ENCODE data around the gene KLHL26. TPM values are rescaled to one million over a fixed set of nuclear protein-coding genes. Genes with fewer than 3 reads are reported as not detected.
"Not testable (repeated sequence)": the region's sequence is repeated elsewhere in the genome, so short reads cannot be mapped to it uniquely, and the experiment has no call there.

KLHL26 gene
- total RNA-seq, 4 donors from 2014 or later = 9.9 to 16.0 (median 10.9) TPM

DNA sequence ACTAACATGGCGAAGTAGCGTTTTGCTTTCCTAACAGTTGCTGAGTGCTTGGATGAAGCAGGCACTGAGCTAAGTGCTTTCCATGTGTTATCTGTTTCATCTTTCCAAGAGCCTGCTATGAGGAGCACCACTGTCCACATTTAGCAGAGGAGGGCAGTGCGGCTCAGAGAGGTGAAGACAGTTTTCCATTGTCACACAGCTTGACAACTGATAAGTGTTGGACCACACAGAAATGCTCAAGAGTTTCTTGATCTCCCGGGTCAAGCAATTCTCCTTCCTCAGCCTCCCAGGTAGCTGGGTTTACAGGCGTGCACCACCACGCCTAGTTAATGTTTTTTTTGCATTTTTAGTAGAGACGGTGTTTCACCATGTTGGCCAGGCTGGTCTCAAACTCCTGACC, 39.9 kb downstream of the KLHL26 start:
- peaks cover 0 to 12% (median 0%) of the 10 kb centered on the region in 4 donors for H3K4me1 ChIP-seq
- H3K27ac ChIP-seq = no peak overlapping the region
- no peaks in the 10 kb centered on the region for H3K36me3 ChIP-seq

DNA sequence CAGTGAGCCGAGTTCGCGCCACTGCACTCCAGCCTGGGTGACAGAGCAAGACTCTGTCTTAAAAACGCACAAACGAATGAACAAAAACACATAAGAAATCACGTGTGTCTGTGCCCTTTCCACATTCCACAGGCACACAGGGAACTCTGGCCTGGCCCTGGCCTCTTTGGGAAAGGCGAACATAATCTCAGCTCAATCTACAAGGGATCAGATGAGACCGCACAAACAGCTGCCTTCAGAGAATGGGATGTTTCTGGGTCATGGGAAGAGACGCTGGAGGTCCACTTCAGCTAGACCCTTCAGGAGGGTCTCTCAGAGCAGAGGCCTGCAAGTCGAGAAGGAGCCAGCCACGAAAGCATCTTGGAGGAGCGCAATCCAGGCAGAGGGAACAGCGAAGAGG, 40.3 kb downstream of the KLHL26 start:
- DNase-seq = no peak
- Histone ChIP-seq H3K27me3 (no peaks in the 10 kb centered on the region), H3K4me1 (peaks cover 0 to 12% (median 0%) of the 10 kb centered on the region in 4 donors), H3K27ac (no peak overlapping the region), H3K4me3 (no peak overlapping the region), H3K36me3 (no peaks in the 10 kb centered on the region), H3K9me3 (no peaks in the 10 kb centered on the region)
- TF ChIP-seq POLR2A (IDR thresholded peaks at IDR 0.05) = no peak
- TF ChIP-seq, protein P1, sequence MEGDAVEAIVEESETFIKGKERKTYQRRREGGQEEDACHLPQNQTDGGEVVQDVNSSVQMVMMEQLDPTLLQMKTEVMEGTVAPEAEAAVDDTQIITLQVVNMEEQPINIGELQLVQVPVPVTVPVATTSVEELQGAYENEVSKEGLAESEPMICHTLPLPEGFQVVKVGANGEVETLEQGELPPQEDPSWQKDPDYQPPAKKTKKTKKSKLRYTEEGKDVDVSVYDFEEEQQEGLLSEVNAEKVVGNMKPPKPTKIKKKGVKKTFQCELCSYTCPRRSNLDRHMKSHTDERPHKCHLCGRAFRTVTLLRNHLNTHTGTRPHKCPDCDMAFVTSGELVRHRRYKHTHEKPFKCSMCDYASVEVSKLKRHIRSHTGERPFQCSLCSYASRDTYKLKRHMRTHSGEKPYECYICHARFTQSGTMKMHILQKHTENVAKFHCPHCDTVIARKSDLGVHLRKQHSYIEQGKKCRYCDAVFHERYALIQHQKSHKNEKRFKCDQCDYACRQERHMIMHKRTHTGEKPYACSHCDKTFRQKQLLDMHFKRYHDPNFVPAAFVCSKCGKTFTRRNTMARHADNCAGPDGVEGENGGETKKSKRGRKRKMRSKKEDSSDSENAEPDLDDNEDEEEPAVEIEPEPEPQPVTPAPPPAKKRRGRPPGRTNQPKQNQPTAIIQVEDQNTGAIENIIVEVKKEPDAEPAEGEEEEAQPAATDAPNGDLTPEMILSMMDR (IDR thresholded peaks at IDR 0.05) = no peak

More for the DNA sequence above, 39.9 kb downstream of the KLHL26 start:
- H3K4me3 ChIP-seq = no peak overlapping the region
- H3K9me3 ChIP-seq = no peaks in the 10 kb centered on the region
- DNase-seq = no peak
- TF ChIP-seq, protein P1 (IDR thresholded peaks at IDR 0.05) = no peak
- no peak for TF ChIP-seq POLR2A (IDR thresholded peaks at IDR 0.05)
- H3K27me3 ChIP-seq = no peaks in the 10 kb centered on the region

DNA sequence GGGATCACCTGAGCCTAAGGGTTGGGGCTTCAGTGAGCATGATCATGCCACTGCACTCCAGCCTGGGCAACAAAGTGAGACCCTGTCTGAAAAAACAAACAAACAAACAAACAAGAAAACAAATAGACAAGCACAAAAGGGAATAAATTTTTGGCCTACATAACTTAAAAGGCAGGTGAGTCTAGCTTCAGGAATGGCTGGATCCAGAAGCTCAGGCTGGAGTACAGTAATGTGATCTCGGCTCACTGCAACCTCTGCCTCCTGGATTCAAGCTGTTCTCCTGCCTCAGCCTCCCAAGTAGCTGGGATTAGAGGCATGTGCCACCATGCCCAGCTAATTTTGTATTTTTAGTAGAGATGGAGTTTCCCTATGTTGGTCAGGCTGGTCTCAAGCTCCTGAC, 43.3 kb downstream of the KLHL26 start:
- not testable (repeated sequence) for H3K27ac ChIP-seq, DNase-seq, H3K27me3 ChIP-seq, H3K36me3 ChIP-seq, H3K9me3 ChIP-seq, H3K4me3 ChIP-seq
- peaks cover 0 to 26% (median 10%) of the 10 kb centered on the region in 4 donors for H3K4me1 ChIP-seq

DNA sequence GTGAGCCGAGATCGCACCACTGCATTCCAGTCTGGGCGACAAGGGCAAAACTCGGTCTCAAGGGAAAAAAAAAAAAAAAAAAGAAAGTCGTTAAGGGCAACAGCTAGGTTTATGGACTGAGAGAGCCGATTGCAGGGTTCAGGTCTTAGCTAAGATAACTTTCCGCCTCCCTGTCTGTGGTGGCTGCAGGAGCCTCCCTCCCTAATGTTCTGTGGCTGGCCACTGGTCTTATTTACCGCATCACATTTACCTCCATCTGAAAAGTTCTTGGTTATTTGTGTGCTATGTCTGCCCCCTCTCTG, 45.9 kb downstream of the KLHL26 start:
- no peaks in the 10 kb centered on the region for H3K9me3 ChIP-seq
- peak overlapping the region in 3 of 4 donors; percentile 71 to 85 (median 81) for H3K27ac ChIP-seq
- H3K27me3 ChIP-seq = no peaks in the 10 kb centered on the region
- DNase-seq = no peak
- no peak for TF ChIP-seq POLR2A (IDR thresholded peaks at IDR 0.05)
- TF ChIP-seq, protein P1 (IDR thresholded peaks at IDR 0.05) = no peak
- H3K4me3 ChIP-seq = peak overlapping the region; percentile 53 to 88 (median 64)
- peaks cover 0 to 28% (median 10%) of the 10 kb centered on the region in 4 donors for H3K4me1 ChIP-seq
- H3K36me3 ChIP-seq = no peaks in the 10 kb centered on the region

DNA sequence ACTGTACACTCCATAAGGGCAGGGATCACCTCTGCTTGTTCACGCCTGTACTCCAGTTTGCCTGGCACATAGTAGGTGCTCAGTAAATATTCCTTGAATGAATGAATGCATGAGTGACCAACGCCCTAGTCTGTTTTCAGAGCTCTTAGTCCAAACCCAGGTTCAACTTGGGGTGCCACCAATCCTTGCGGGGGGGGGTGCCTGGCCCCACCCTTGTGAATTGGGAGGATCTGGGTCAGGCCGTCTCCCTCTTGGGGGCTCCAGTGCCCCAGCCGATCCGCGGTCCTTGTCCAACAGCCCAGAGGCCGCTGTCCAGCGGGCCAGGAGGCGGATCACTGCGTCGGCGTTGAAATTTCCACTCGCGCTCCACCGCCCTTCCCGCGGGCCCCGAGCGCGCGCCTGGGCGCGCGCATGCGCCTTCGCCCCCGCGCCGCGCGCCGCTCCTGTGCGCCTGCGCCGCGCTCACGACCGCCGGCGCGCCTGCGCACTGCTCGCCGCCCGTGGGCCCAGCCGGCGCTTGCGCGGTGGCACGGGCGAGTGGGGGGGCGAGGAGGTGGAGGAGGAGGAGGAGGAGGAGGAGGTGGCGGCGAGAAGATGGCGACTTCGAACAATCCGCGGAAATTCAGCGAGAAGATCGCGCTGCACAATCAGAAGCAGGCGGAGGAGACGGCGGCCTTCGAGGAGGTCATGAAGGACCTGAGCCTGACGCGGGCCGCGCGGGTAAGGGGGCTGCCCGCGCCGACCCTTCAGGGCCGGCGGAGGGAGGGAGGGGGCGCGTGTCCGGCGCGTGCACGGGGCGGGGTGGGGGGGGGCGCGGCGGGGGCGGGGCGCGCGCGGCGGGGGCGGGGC, 46.5 kb downstream of the KLHL26 start, which contains the start of gene CRTC1:
Gene CRTC1 (plus strand): TSS at position 572 of the 849 bp plus-strand sequence. CDS start 23 bp downstream, at position 595.
- Histone ChIP-seq H3K27me3 (no peaks in the 10 kb centered on the region), H3K4me1 (peaks cover 0 to 22% (median 10%) of the 10 kb centered on the region in 4 donors), H3K36me3 (no peaks in the 10 kb centered on the region), H3K4me3 (peak within 1 kb of the TSS; percentile 53 to 88 (median 64)), H3K27ac (peak within 1 kb of the TSS; percentile 71 to 86 (median 78)), H3K9me3 (no peaks in the 10 kb centered on the region)
- peak; percentile 85 to 94 (median 93) for DNase-seq
- peak in 1 of 2 donors; percentile 66 for TF ChIP-seq POLR2A (IDR thresholded peaks at IDR 0.05)
- TF ChIP-seq, protein P1 (IDR thresholded peaks at IDR 0.05) = no peak

DNA sequence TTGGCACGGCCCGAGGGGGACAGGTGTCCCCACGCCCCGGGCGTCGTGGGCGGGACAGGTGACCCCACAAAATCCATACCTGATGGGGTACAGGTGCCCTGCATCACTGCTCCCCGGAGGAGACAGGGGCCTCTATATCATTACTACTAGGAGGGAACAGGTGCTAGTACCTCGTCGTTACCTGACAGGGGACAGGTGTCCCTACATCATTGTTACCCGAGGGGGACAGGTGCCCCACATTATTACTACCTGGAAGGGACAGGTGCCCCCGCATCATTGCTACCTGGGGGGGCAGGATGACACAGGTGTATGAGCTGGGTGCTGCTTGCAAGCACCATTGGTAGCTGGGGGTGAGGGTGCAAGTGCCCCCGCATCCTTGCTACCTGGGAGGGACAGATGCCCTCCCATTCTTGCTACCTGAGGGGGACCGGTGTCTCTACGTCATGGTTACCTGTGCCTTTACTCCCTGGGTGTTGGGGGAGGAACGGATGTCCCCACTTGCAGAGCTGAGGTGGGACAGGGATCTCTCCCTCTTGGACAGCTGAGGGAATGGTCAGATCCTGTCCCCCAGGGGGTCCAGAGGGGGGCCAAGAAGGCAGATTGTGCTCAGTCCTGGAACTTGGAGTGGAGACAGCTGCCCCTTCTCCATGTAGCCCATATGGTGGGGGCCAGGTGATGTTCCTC, 47.3 kb downstream of the KLHL26 start:
- TF ChIP-seq POLR2A (IDR thresholded peaks at IDR 0.05) = no peak
- TF ChIP-seq, protein P1 (IDR thresholded peaks at IDR 0.05) = no peak
- Histone ChIP-seq H3K9me3 (no peaks in the 10 kb centered on the region), H3K36me3 (no peaks in the 10 kb centered on the region), H3K27ac (peak overlapping the region in 3 of 4 donors; percentile 71 to 86 (median 85)), H3K4me1 (peaks cover 0 to 18% (median 10%) of the 10 kb centered on the region in 4 donors), H3K27me3 (no peaks in the 10 kb centered on the region), H3K4me3 (peak overlapping the region; percentile 53 to 88 (median 64))
- DNase-seq = no peak
